GM12878 (cell line): ENCODE measurements around the gene EPB41L4A. TPM values are rescaled to one million over a fixed set of nuclear protein-coding genes. Genes with fewer than 3 reads are reported as not detected.

Experiments
- ATAC-seq: fragments of 200-7000 bp; cut with Tn5 transposase; 3 replicates; pipeline ENCODE4 v1.9.1; 2020; ENCODE audit warnings: mild to moderate bottlenecking, moderate library complexity
- BruUV-seq: library from RNA; stranded (reverse); fragments of 400-500 nt; replicated peaks from 2 replicates; lab custom pipeline; 2021; lab: Mats Ljungman, UMichigan
- CTCF ChIA-PET: fragments of 300-600 bp; sonication (Branson Sonifier 250); formaldehyde crosslinking; extraction: SDS; loops from one replicate; lab custom pipeline; 2021; ENCODE audit warnings: inconsistent platforms; lab: Yijun Ruan, JAX
- POLR2A ChIA-PET: fragments of 350-600 bp; formaldehyde crosslinking; extraction: SDS; loops from one replicate; lab custom pipeline; 2021; ENCODE audit warnings: inconsistent platforms; lab: Charles Lee
- RAD21 ChIA-PET: fragments of 300-600 bp; sonication (Branson Sonifier 250); formaldehyde crosslinking; loops from one replicate; lab custom pipeline; 2023; ENCODE audit warnings: antibody characterized with exemption; ENCODE audit not compliant: unreplicated experiment; lab: Charles Lee
- SMC1A ChIA-PET: fragments of 300-600 bp; sonication (Branson Sonifier 250); formaldehyde crosslinking; loops from one replicate; lab custom pipeline; 2023; ENCODE audit not compliant: unreplicated experiment, uncharacterized antibody; lab: Charles Lee
- DNase-seq: peaks from one replicate; pipeline ENCODE4 v3.0.0-alpha.2; 2011; ENCODE audit warnings: low read depth, low spot score
- FAIRE-seq: peaks from 3 replicates; lab custom pipeline; 2011; peaks lifted over from hg19 to GRCh38; lab: Jason Lieb, UNC
- H2AFZ ChIP-seq: 2 replicates; pipeline ENCODE4 v1.6.0; 2011; ENCODE audit warnings: low read depth, low read length, control low read depth; ENCODE audit not compliant: control insufficient read depth
- H3K27ac ChIP-seq: 2 replicates; pipeline ENCODE4 v1.5.1; 2011; ENCODE audit warnings: control low read depth; ENCODE audit not compliant: control insufficient read depth, insufficient read depth
- H3K27me3 ChIP-seq, 2 experiments: replicated peaks in 1 of 2; 2 replicates each; pipeline versions ENCODE4 v1.6.0 to v1.6.1; 2011; ENCODE audit warnings: low read length in 1 of 2; ENCODE audit not compliant: control insufficient read depth in 2 of 2, insufficient read depth in 2 of 2
- H3K36me3 ChIP-seq, 2 experiments: 2 replicates each; pipeline ENCODE4 v1.5.1; 2011; ENCODE audit warnings: low read length in 1 of 2; ENCODE audit not compliant: control insufficient read depth in 2 of 2, insufficient read depth in 2 of 2
- H3K4me1 ChIP-seq: 2 replicates; pipeline ENCODE4 v1.6.1; 2011; ENCODE audit warnings: mild to moderate bottlenecking, low read length, moderate library complexity, mixed read lengths; ENCODE audit not compliant: control insufficient read depth, insufficient read depth
- H3K4me2 ChIP-seq: 2 replicates; pipeline ENCODE4 v1.6.0; 2011; ENCODE audit warnings: control low read depth; ENCODE audit not compliant: control insufficient read depth, insufficient read depth
- H3K4me3 ChIP-seq: fragments of 200-600 bp; sonication (generic); 2 replicates; pipeline ENCODE4 v1.5.1; 2016
- H3K79me2 ChIP-seq: 2 replicates; pipeline ENCODE4 v1.6.0; 2011; ENCODE audit warnings: low read length; ENCODE audit not compliant: control insufficient read depth, insufficient read depth
- H3K9ac ChIP-seq: 2 replicates; pipeline ENCODE4 v1.8.0; 2011; ENCODE audit warnings: low read length, control low read depth, mixed read lengths; ENCODE audit not compliant: control insufficient read depth, insufficient read depth
- H3K9me3 ChIP-seq: replicated peaks from 3 replicates; pipeline ENCODE4 v1.5.1; 2011; ENCODE audit warnings: mild to moderate bottlenecking, low read length; ENCODE audit not compliant: control insufficient read depth, insufficient read depth
- H4K20me1 ChIP-seq: 2 replicates; pipeline ENCODE4 v1.6.0; 2011; ENCODE audit not compliant: control insufficient read depth, insufficient read depth
- JUND ChIP-seq: IDR thresholded peaks from 2 replicates; pipeline ENCODE4 v1.6.1; 2012; ENCODE audit warnings: low read depth, mild to moderate bottlenecking, low read length, improper control_type of control experiment, moderate library complexity
- KLF5 ChIP-seq: fragments of 450-650 bp; IDR thresholded peaks from 2 replicates; pipeline ENCODE4 v1.6.1; 2014; ENCODE audit warnings: mild to moderate bottlenecking; ENCODE audit not compliant: partially characterized antibody
- MEF2B ChIP-seq: fragments of 450-650 bp; IDR thresholded peaks from 2 replicates; pipeline ENCODE4 v1.6.1; 2018; ENCODE audit warnings: mild to moderate bottlenecking, moderate library complexity; ENCODE audit not compliant: partially characterized antibody, poor library complexity, severe bottlenecking
- NFYB ChIP-seq: IDR thresholded peaks from 2 replicates; pipeline ENCODE4 v1.6.1; 2011; ENCODE audit warnings: low read depth, mild to moderate bottlenecking, low read length, improper control_type of control experiment, moderate library complexity; ENCODE audit not compliant: insufficient read depth
- NRF1 ChIP-seq: conservative IDR thresholded peaks from 2 replicates; pipeline ENCODE4 v1.6.1; 2011; ENCODE audit warnings: mild to moderate bottlenecking, low read depth, low read length, improper control_type of control experiment
- YY1 ChIP-seq: IDR thresholded peaks from 2 replicates; pipeline ENCODE4 v1.6.1; 2011; ENCODE audit warnings: low read depth, mild to moderate bottlenecking, low read length
- WGBS: methylation state at CpG from one replicate; pipeline ENCODE4 v1.1.6; 2016; ENCODE audit warnings: low lambda C conversion rate; ENCODE audit not compliant: insufficient replicate concordance, insufficient coverage; ENCODE audit errors: missing lambda C conversion rate; 5-methylcytosine and 5-hydroxymethylcytosine counted together
- in situ Hi-C: fragments of 300-500 bp; cut with MboI; formaldehyde crosslinking; loops from 9 replicates; pipeline ENCODE4 v1.14.3; 2018; ENCODE audit warnings: mixed read lengths
- intact Hi-C: fragments of 100-400 bp; cut with micrococcal nuclease; formaldehyde crosslinking; loops from one replicate; pipeline ENCODE4 v1.14.2; 2022; ENCODE audit not compliant: unreplicated experiment
- polyA plus RNA-seq, 11 experiments: library from polyadenylated mRNA; depleted of rRNA in 4 of 11; unstranded in 6 of 11; stranded (reverse) in 5 of 11; fragments of >200 nt; fragmentation: Nextera tagmentation in 4 of 11; fragmentation: Illumina TruSeq in 1 of 11; extraction: Ambion mirVana in 4 of 11; extraction: Trizol in 1 of 11; gene quantifications; 1 replicate in 1 of 11; 2 replicates in 10 of 11; pipeline versions ENCODE4 v1.2.1 to v1.2.3, GENCODE V29; 2011 to 2016; ENCODE audit warnings: inconsistent platforms in 2 of 11, missing spikeins in 2 of 11, low read depth in 1 of 11
- total RNA-seq, 4 experiments: library from RNA; depleted of rRNA in 3 of 4; stranded (reverse); fragments of >200 nt in 3 of 4; fragmentation: Illumina TruSeq in 1 of 4; extraction: Trizol in 1 of 4; gene quantifications; 2 replicates each; pipeline versions ENCODE4 v1.2.1 to v1.2.3, GENCODE V29; 2013 to 2021
- TF ChIP-seq, protein P1 (sequence below): fragments of 450-650 bp; IDR thresholded peaks from 2 replicates; pipeline ENCODE4 v1.6.1; 2017; ENCODE audit warnings: mild to moderate bottlenecking, moderate library complexity
- TF ChIP-seq, protein P2 (sequence below): fragments of 450-650 bp; IDR thresholded peaks from 2 replicates; pipeline ENCODE4 v1.6.1; 2017; ENCODE audit warnings: mild to moderate bottlenecking

Gene EPB41L4A
- total and polyA plus RNA-seq, 10 of the 15 experiments (the other 5 are each of a cell fraction or from before 2014, with no cell fraction given) = 0.10 to 0.67 (median 0.30) TPM

DNA sequence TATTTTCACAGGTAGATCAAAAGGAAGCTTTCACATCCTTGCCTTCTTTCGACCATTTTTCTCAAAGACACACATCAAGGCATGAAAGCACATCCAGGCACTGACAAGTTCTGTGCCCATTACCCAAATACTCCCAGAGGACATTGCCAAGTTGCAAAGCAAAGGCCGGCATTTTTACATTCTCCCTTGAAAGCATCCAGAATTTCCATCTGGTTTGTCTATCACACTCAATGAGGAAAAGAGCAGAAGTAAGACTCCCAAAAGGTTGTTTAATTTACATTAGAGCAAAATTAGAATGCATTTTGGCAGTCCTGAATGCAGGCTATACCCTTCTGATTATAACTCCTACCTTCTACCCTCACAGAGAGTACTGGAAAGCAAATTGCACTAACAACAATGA, 160.5 kb downstream of the EPB41L4A start:
- POLR2A ChIA-PET = no interaction called here
- intact Hi-C loops (no loop called here), in situ Hi-C loops (no loop called here)
- H3K27me3 ChIP-seq = no peaks in the 10 kb centered on the region; a peak in 2 of 4 replicates
- no peaks in the 10 kb centered on the region for H4K20me1 ChIP-seq
- no peak overlapping the region for H3K4me2 ChIP-seq
- no peaks in the 10 kb centered on the region for H3K9me3 ChIP-seq
- no peaks in the 10 kb centered on the region for H3K4me1 ChIP-seq
- CTCF ChIA-PET = no interaction called here
- TF ChIP-seq YY1 (no peak), MEF2B (no peak), NRF1 (no peak), NFYB (no peak), JUND (no peak), KLF5 (no peak)
- TF ChIP-seq, protein P1, sequence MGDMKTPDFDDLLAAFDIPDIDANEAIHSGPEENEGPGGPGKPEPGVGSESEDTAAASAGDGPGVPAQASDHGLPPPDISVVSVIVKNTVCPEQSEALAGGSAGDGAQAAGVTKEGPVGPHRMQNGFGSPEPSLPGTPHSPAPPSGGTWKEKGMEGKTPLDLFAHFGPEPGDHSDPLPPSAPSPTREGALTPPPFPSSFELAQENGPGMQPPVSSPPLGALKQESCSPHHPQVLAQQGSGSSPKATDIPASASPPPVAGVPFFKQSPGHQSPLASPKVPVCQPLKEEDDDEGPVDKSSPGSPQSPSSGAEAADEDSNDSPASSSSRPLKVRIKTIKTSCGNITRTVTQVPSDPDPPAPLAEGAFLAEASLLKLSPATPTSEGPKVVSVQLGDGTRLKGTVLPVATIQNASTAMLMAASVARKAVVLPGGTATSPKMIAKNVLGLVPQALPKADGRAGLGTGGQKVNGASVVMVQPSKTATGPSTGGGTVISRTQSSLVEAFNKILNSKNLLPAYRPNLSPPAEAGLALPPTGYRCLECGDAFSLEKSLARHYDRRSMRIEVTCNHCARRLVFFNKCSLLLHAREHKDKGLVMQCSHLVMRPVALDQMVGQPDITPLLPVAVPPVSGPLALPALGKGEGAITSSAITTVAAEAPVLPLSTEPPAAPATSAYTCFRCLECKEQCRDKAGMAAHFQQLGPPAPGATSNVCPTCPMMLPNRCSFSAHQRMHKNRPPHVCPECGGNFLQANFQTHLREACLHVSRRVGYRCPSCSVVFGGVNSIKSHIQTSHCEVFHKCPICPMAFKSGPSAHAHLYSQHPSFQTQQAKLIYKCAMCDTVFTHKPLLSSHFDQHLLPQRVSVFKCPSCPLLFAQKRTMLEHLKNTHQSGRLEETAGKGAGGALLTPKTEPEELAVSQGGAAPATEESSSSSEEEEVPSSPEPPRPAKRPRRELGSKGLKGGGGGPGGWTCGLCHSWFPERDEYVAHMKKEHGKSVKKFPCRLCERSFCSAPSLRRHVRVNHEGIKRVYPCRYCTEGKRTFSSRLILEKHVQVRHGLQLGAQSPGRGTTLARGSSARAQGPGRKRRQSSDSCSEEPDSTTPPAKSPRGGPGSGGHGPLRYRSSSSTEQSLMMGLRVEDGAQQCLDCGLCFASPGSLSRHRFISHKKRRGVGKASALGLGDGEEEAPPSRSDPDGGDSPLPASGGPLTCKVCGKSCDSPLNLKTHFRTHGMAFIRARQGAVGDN = no peak
- TF ChIP-seq, protein P2, sequence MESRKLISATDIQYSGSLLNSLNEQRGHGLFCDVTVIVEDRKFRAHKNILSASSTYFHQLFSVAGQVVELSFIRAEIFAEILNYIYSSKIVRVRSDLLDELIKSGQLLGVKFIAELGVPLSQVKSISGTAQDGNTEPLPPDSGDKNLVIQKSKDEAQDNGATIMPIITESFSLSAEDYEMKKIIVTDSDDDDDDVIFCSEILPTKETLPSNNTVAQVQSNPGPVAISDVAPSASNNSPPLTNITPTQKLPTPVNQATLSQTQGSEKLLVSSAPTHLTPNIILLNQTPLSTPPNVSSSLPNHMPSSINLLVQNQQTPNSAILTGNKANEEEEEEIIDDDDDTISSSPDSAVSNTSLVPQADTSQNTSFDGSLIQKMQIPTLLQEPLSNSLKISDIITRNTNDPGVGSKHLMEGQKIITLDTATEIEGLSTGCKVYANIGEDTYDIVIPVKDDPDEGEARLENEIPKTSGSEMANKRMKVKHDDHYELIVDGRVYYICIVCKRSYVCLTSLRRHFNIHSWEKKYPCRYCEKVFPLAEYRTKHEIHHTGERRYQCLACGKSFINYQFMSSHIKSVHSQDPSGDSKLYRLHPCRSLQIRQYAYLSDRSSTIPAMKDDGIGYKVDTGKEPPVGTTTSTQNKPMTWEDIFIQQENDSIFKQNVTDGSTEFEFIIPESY = no peak
- H3K9ac ChIP-seq = no peak overlapping the region
- H3K27ac ChIP-seq = no peak overlapping the region
- H3K36me3 ChIP-seq = no peaks in the 10 kb centered on the region
- SMC1A ChIA-PET = no interaction called here
- H3K4me3 ChIP-seq = no peak overlapping the region
- H3K79me2 ChIP-seq = no peaks in the 10 kb centered on the region
- no peak overlapping the region for H2AFZ ChIP-seq
- no peak for ATAC-seq
- RAD21 ChIA-PET = no interaction called here
- DNase-seq = no peak
- no peak for FAIRE-seq
- WGBS = 38% methylated on average over 2 of the region's 2 CpGs
- no TSS peak for BruUV-seq
